ENCODE measurements around the gene MS4A8.
"Not testable (repeated sequence)": the region's sequence is repeated elsewhere in the genome, so short reads cannot be mapped to it uniquely, and the experiment has no call there.

MS4A8 gene

DNA sequence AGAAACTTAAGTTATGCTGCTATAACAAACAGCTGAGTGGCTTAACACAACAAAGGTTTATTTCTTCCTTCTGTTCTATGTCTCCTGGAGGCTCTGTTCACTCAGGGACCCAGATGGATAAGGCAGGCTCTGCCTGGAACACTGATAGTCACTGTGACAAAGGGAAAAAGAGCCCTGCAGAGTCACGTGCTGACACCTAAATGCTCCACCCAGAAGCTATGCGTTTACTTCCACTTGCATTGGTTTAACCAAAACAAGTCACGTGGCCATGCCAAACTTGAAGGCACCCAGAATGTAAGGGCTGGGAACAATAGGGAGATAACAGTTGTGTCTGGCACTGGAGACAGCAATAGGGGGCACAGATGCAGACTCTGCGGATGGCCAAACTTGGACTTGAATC, 53.9 kb downstream of the MS4A8 start:
- DNase-seq (ENCODE audit: extremely low read depth, insufficient read length): no peak
- no peaks in the 10 kb centered on the region for H3K36me3 ChIP-seq (ENCODE audit: control insufficient read depth, insufficient read depth, low read length)
- TF ChIP-seq, protein P1, sequence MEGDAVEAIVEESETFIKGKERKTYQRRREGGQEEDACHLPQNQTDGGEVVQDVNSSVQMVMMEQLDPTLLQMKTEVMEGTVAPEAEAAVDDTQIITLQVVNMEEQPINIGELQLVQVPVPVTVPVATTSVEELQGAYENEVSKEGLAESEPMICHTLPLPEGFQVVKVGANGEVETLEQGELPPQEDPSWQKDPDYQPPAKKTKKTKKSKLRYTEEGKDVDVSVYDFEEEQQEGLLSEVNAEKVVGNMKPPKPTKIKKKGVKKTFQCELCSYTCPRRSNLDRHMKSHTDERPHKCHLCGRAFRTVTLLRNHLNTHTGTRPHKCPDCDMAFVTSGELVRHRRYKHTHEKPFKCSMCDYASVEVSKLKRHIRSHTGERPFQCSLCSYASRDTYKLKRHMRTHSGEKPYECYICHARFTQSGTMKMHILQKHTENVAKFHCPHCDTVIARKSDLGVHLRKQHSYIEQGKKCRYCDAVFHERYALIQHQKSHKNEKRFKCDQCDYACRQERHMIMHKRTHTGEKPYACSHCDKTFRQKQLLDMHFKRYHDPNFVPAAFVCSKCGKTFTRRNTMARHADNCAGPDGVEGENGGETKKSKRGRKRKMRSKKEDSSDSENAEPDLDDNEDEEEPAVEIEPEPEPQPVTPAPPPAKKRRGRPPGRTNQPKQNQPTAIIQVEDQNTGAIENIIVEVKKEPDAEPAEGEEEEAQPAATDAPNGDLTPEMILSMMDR (IDR thresholded peaks at IDR 0.05; ENCODE audit: insufficient read depth, low read length, poor library complexity, severe bottlenecking): no peak
- no peaks in the 10 kb centered on the region for H3K27me3 ChIP-seq (replicated peaks; ENCODE audit: control insufficient read depth, insufficient read depth, low read length)
- H3K4me3 ChIP-seq (replicated peaks; ENCODE audit: low read depth, low read length): no peak overlapping the region

- H3K36me3 ChIP-seq (ENCODE audit: control insufficient read depth, insufficient read depth, low read length): no peaks in the 10 kb centered on the region
- TF ChIP-seq, protein P1 (IDR thresholded peaks at IDR 0.05; ENCODE audit: insufficient read depth, low read length, poor library complexity, severe bottlenecking): no peak
- H3K27me3 ChIP-seq (replicated peaks; ENCODE audit: control insufficient read depth, insufficient read depth, low read length): no peaks in the 10 kb centered on the region
- no peak for DNase-seq (ENCODE audit: extremely low read depth, insufficient read length)
- no peak overlapping the region for H3K4me3 ChIP-seq (replicated peaks; ENCODE audit: low read depth, low read length)
Measured at GRCh38 chr11:60754887-60755286, 55.5 kb downstream of the MS4A8 start.

DNA sequence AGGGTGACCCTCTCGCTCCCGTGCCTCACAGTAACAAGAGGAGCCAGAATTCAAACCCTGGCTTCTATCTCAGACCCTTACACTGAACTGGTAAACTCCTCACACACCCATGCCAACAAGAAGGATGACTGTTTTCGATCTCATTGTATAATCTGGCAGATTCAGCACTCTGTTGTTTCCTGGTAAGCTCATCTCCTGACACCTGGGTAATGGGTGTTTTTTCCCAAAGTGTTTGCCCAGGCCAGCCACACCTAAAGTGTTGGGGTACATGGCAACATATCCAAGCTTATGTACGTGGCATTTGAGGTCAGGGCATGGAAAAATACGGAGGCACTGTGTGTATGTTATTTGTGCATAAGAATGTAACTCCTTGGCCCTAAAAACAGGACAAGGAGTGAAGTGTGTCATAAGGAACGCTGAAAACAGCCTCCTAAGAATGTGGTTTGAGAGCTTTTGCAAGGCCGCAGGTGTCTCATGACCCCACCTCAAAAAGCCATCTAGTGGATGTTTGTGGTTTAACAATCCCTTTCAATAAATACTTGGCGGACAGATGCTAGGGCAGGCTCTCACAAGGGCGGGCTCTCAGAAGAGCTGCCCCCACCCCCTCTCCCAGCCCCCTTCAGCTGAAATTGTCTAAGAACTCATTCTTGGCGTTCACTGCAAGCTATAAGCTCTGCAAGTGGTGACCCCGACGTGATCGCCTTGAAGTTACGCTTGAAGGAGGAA, 57.1 kb downstream of the MS4A8 start, which contains the start of gene MS4A15:
TSS of gene MS4A15 (plus strand) at position 561 of the 726 bp plus-strand sequence. CDS start 6,867 bp downstream, outside the sequence.
- TF ChIP-seq, protein P1 (IDR thresholded peaks at IDR 0.05; ENCODE audit: insufficient read depth, low read length, poor library complexity, severe bottlenecking): peak; percentile 62
- Histone ChIP-seq H3K4me3 (replicated peaks; ENCODE audit: low read depth, low read length) (no peak within 1 kb of the TSS), H3K27me3 (replicated peaks; ENCODE audit: control insufficient read depth, insufficient read depth, low read length) (no peaks in the 10 kb centered on the region)

GRCh38 chr11:60757231-60757800, 57.9 kb downstream of the MS4A8 start:
- no peak for DNase-seq (ENCODE audit: extremely low read depth, insufficient read length)
- H3K27me3 ChIP-seq (replicated peaks; ENCODE audit: control insufficient read depth, insufficient read depth, low read length): no peaks in the 10 kb centered on the region
- TF ChIP-seq, protein P1 (IDR thresholded peaks at IDR 0.05; ENCODE audit: insufficient read depth, low read length, poor library complexity, severe bottlenecking): no peak

More for the DNA sequence above, 57.1 kb downstream of the MS4A8 start, which contains the start of gene MS4A15:
- H3K36me3 ChIP-seq (ENCODE audit: control insufficient read depth, insufficient read depth, low read length): no peaks in the 10 kb centered on the region
- no peak for DNase-seq (ENCODE audit: extremely low read depth, insufficient read length)

DNA sequence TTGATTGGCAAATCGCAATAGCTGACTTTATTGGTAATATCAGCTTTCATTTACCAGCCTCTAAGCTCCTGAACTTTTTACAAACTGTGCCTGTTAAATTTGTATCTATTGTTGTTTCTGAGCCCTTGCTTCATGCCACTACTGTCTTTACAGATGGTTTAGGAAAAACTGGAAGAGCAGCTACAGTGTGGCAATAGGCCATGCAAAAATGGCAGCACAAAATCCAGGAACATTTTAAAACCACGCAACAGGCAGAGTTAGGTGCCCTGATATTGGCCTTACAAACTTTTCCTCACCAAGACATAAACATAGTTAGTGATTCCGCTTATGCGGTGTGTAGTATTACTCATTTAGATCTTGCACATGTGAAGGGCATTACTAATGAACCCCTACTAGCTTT, 59.3 kb downstream of the MS4A8 start:
- not testable (repeated sequence) for DNase-seq (ENCODE audit: extremely low read depth, insufficient read length)

More at GRCh38 chr11:60757231-60757800, 57.9 kb downstream of the MS4A8 start:
- no peak overlapping the region for H3K4me3 ChIP-seq (replicated peaks; ENCODE audit: low read depth, low read length)
- H3K36me3 ChIP-seq (ENCODE audit: control insufficient read depth, insufficient read depth, low read length): no peaks in the 10 kb centered on the region

GRCh38 chr11:60759438-60760225, 60.2 kb downstream of the MS4A8 start:
- DNase-seq (ENCODE audit: extremely low read depth, insufficient read length): not testable (repeated sequence)

More for the DNA sequence above, 59.3 kb downstream of the MS4A8 start:
- not testable (repeated sequence) for H3K36me3 ChIP-seq (ENCODE audit: control insufficient read depth, insufficient read depth, low read length); H3K4me3 ChIP-seq (replicated peaks; ENCODE audit: low read depth, low read length); H3K27me3 ChIP-seq (replicated peaks; ENCODE audit: control insufficient read depth, insufficient read depth, low read length)

More at GRCh38 chr11:60759438-60760225, 60.2 kb downstream of the MS4A8 start:
- not testable (repeated sequence) for H3K4me3 ChIP-seq (replicated peaks; ENCODE audit: low read depth, low read length); H3K27me3 ChIP-seq (replicated peaks; ENCODE audit: control insufficient read depth, insufficient read depth, low read length); H3K36me3 ChIP-seq (ENCODE audit: control insufficient read depth, insufficient read depth, low read length)

All from GM06990 (cell line).